WTC11 (cell line): ENCODE results near the gene GLIPR2.

ENCODE experiments used
- CBFB ChIP-seq: sonication (generic); formaldehyde crosslinking; IDR thresholded peaks from 2 replicates; pipeline ENCODE4 v1.8.1; 2022; ENCODE audit warnings: mild to moderate bottlenecking, low read depth, missing genetic modification reagents
- CTCF ChIP-seq: fragments of 200-600 bp; IDR thresholded peaks from 2 replicates; pipeline ENCODE4 v1.8.0; 2022; ENCODE audit warnings: antibody characterized with exemption
- GRHL2 ChIP-seq: fragments of 250-450 bp; sonication (Bioruptor Pico); IDR thresholded peaks from 2 replicates; pipeline ENCODE4 v1.8.0; 2022; ENCODE audit warnings: mild to moderate bottlenecking, moderate library complexity; ENCODE audit not compliant: insufficient replicate concordance, severe bottlenecking
- MAX ChIP-seq: sonication (generic); formaldehyde crosslinking; IDR thresholded peaks from 2 replicates; pipeline ENCODE4 v1.8.0; 2022; ENCODE audit warnings: mild to moderate bottlenecking, missing genetic modification reagents
- NFATC4 ChIP-seq: fragments of 250-450 bp; sonication (Bioruptor Pico); IDR thresholded peaks from 2 replicates; pipeline ENCODE4 v1.9.0; 2021; ENCODE audit warnings: mild to moderate bottlenecking
- NR2C2 ChIP-seq: sonication (generic); formaldehyde crosslinking; IDR thresholded peaks from 2 replicates; pipeline ENCODE4 v1.8.0; 2022; ENCODE audit warnings: mild to moderate bottlenecking, missing genetic modification reagents
- TCF7 ChIP-seq: sonication (generic); formaldehyde crosslinking; IDR thresholded peaks from 2 replicates; pipeline ENCODE4 v1.8.0; 2022; ENCODE audit warnings: mild to moderate bottlenecking, low read depth, missing genetic modification reagents, moderate library complexity
- USF2 ChIP-seq: sonication (generic); formaldehyde crosslinking; IDR thresholded peaks from 2 replicates; pipeline ENCODE4 v1.8.1; 2023; ENCODE audit warnings: mild to moderate bottlenecking, missing genetic modification reagents, moderate library complexity
- ZBTB21 ChIP-seq: sonication (generic); formaldehyde crosslinking; IDR thresholded peaks from 2 replicates; pipeline ENCODE4 v1.8.1; 2023; ENCODE audit warnings: mild to moderate bottlenecking, missing genetic modification reagents, borderline replicate concordance
- ZNF263 ChIP-seq: sonication (generic); formaldehyde crosslinking; IDR thresholded peaks from 2 replicates; pipeline ENCODE4 v1.8.1; 2022; ENCODE audit warnings: low read depth, mild to moderate bottlenecking, moderate library complexity, missing genetic modification reagents
- ZNF423 ChIP-seq: fragments of 250-450 bp; sonication (Bioruptor Pico); IDR thresholded peaks from 2 replicates; pipeline ENCODE4 v2.1.2; 2022; ENCODE audit warnings: mild to moderate bottlenecking, moderate library complexity

GRCh38 chr9:36136272-36136893 is at the start of gene GLIPR2:
- TF ChIP-seq GRHL2 (CRISPR knock-in tag) (no peak), CTCF (no peak), MAX (CRISPR knock-in tag) (no peak), NR2C2 (CRISPR knock-in tag) (no peak), USF2 (CRISPR knock-in tag) (0 out of 2 replicates have a peak, but pooled peaks have one; percentile 42), NFATC4 (CRISPR knock-in tag) (no peak), TCF7 (CRISPR knock-in tag) (no peak), ZNF423 (CRISPR knock-in tag) (peak; percentile 96), ZNF263 (CRISPR knock-in tag) (no peak), ZBTB21 (CRISPR knock-in tag) (no peak), CBFB (CRISPR knock-in tag) (no peak)
